ENCODE results near the gene IL1RAPL2.
"Not testable (repeated sequence)": the region's sequence is repeated elsewhere in the genome, so short reads cannot be mapped to it uniquely, and the experiment has no call there.

Gene IL1RAPL2

DNA sequence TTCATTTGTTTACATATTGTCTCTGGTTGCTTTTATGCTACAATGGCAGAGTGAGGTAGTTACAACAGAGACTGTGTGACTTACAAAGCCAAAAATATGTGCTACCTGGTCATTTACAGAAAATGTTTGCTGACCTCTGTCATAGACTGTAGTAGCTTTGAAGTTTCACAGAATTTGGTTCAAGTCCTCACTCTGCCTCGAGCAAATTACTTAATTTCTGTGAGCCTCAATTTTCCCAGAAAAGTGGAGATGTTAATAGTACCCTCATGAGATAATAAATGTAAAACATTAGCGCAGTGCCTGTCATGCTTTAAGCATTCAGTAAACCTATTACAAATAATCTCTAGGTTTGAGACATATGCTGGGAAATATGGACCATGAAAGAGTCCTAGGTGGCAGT, 1237.9 kb downstream of the IL1RAPL2 start:
- ATAC-seq, result no peak
- TF ChIP-seq PPARA (CRISPR knock-in tag; IDR thresholded peaks at IDR 0.05; ENCODE audit: borderline replicate concordance), result no peak
- no peak for TF ChIP-seq ARNTL (CRISPR knock-in tag; IDR thresholded peaks at IDR 0.05; ENCODE audit: borderline replicate concordance, low read depth)
- TF ChIP-seq BACH2 (CRISPR knock-in tag; IDR thresholded peaks at IDR 0.05; ENCODE audit: borderline replicate concordance), result no peak
- TF ChIP-seq ESRRG (CRISPR knock-in tag; IDR thresholded peaks at IDR 0.05), result no peak
- TF ChIP-seq, protein P1, sequence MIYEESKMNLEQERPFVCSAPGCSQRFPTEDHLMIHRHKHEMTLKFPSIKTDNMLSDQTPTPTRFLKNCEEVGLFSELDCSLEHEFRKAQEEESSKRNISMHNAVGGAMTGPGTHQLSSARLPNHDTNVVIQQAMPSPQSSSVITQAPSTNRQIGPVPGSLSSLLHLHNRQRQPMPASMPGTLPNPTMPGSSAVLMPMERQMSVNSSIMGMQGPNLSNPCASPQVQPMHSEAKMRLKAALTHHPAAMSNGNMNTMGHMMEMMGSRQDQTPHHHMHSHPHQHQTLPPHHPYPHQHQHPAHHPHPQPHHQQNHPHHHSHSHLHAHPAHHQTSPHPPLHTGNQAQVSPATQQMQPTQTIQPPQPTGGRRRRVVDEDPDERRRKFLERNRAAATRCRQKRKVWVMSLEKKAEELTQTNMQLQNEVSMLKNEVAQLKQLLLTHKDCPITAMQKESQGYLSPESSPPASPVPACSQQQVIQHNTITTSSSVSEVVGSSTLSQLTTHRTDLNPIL (CRISPR knock-in tag; IDR thresholded peaks at IDR 0.05; ENCODE audit: low read depth), result no peak
- TF ChIP-seq TOX (CRISPR knock-in tag; IDR thresholded peaks at IDR 0.05; ENCODE audit: borderline replicate concordance), result no peak
- no peak for TF ChIP-seq ZNF8 (CRISPR knock-in tag; IDR thresholded peaks at IDR 0.05)
- TF ChIP-seq ZFP30 (CRISPR knock-in tag; IDR thresholded peaks at IDR 0.05), result no peak
- TF ChIP-seq, protein P2, sequence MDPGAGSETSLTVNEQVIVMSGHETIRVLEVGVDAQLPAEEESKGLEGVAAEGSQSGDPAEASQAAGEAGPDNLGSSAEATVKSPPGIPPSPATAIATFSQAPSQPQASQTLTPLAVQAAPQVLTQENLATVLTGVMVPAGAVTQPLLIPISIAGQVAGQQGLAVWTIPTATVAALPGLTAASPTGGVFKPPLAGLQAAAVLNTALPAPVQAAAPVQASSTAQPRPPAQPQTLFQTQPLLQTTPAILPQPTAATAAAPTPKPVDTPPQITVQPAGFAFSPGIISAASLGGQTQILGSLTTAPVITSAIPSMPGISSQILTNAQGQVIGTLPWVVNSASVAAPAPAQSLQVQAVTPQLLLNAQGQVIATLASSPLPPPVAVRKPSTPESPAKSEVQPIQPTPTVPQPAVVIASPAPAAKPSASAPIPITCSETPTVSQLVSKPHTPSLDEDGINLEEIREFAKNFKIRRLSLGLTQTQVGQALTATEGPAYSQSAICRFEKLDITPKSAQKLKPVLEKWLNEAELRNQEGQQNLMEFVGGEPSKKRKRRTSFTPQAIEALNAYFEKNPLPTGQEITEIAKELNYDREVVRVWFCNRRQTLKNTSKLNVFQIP (CRISPR knock-in tag; IDR thresholded peaks at IDR 0.05; ENCODE audit: borderline replicate concordance, low read depth), result no peak
- TF ChIP-seq, protein P3, sequence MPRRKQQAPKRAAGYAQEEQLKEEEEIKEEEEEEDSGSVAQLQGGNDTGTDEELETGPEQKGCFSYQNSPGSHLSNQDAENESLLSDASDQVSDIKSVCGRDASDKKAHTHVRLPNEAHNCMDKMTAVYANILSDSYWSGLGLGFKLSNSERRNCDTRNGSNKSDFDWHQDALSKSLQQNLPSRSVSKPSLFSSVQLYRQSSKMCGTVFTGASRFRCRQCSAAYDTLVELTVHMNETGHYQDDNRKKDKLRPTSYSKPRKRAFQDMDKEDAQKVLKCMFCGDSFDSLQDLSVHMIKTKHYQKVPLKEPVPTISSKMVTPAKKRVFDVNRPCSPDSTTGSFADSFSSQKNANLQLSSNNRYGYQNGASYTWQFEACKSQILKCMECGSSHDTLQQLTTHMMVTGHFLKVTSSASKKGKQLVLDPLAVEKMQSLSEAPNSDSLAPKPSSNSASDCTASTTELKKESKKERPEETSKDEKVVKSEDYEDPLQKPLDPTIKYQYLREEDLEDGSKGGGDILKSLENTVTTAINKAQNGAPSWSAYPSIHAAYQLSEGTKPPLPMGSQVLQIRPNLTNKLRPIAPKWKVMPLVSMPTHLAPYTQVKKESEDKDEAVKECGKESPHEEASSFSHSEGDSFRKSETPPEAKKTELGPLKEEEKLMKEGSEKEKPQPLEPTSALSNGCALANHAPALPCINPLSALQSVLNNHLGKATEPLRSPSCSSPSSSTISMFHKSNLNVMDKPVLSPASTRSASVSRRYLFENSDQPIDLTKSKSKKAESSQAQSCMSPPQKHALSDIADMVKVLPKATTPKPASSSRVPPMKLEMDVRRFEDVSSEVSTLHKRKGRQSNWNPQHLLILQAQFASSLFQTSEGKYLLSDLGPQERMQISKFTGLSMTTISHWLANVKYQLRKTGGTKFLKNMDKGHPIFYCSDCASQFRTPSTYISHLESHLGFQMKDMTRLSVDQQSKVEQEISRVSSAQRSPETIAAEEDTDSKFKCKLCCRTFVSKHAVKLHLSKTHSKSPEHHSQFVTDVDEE (CRISPR knock-in tag; IDR thresholded peaks at IDR 0.05), result no peak
- TF ChIP-seq ZNF70 (CRISPR knock-in tag; IDR thresholded peaks at IDR 0.05), result no peak
- TF ChIP-seq ISL1 (CRISPR knock-in tag; IDR thresholded peaks at IDR 0.05), result no peak
- TF ChIP-seq SNAI2 (CRISPR knock-in tag; IDR thresholded peaks at IDR 0.05), result no peak
- no peak for TF ChIP-seq ZNF565 (CRISPR knock-in tag; conservative IDR thresholded peaks at IDR 0.05; ENCODE audit: low read depth)

DNA sequence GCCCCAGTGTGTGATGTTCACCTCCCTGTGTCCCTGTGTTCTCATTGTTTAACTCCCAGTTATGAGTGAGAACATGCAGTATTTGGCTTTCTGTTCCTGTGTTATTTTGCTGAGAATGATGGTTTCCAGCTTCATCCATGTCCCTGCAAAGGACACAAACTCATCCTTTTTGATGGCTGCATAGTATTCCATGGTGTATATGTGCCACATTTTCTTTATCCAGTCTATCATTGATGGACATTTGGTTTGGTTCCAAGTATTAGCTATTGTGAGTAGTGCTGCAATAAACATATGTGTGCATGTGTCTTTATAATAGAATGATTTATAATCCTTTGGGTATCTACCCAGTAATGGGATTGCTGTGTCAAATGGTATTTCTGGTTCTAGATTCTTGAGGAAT, 1239.7 kb downstream of the IL1RAPL2 start:
- ATAC-seq, result not testable (repeated sequence)

DNA sequence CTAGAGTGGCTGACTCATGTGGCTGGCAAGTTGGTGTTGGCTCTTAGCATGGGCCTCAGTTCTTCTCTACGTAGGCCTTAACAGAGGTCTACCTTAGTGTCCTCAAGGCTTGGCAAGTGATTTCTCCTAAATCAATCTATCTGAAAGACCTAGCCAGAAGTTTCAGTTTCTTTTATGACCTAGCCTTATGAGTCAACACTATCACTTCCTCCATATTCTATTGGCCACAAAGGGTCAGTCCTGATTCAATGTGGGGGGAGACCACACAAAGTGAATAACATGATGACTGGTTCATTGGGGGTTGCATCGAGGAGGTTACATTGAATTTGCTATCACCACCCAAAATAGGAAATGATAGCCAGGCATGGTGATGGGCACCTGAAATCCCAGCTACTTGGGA, 1250.5 kb downstream of the IL1RAPL2 start:
- ATAC-seq, result no peak
- no peak for TF ChIP-seq ZNF70 (CRISPR knock-in tag; IDR thresholded peaks at IDR 0.05)
